NCI-H2029 (cell line): ENCODE results near the gene CSAG2.

Experiments
- DNase-seq: peaks from one replicate; lab custom pipeline; 2025; lab: John Stamatoyannopoulos, UW

Gene CSAG2

GRCh38 chrX:152663086-152663485 lies 46.0 kb downstream of the CSAG2 start:
- DNase-seq = no peak

GRCh38 chrX:152658302-152658701 lies 50.8 kb downstream of the CSAG2 start:
- no peak for DNase-seq
